PC-9 (cell line): ENCODE results near the gene ZSCAN10. TPM values are rescaled to one million over a fixed set of nuclear protein-coding genes. Genes with fewer than 3 reads are reported as not detected.
A peak's percentile ranks its signal among the peaks of the same experiment; 100 is the strongest.

Source experiments
- BruUV-seq: library from RNA; stranded (reverse); fragments of 400-500 nt; replicated peaks from 2 replicates; lab custom pipeline; 2021; lab: Mats Ljungman, UMichigan
- CTCF ChIA-PET: fragments of 300-600 bp; sonication (Branson Sonifier 250); formaldehyde crosslinking; loops from one replicate; lab custom pipeline; 2022; ENCODE audit warnings: antibody characterized with exemption; lab: Charles Lee
- POLR2A ChIA-PET: fragments of 300-600 bp; sonication (Branson Sonifier 250); formaldehyde crosslinking; loops from one replicate; lab custom pipeline; 2022; ENCODE audit warnings: antibody characterized with exemption; ENCODE audit not compliant: unreplicated experiment; lab: Charles Lee
- DNase-seq, 2 experiments: peaks; one replicate each; pipeline versions ENCODE4 v3.0.0 to v3.0.0-alpha.2; 2015 to 2022; ENCODE audit warnings: mixed read lengths in 1 of 2
- H2AFZ ChIP-seq: fragments of 200-600 bp; sonication (generic); 2 replicates; pipeline ENCODE4 v1.8.1; 2017; ENCODE audit warnings: antibody characterized with exemption
- H3F3A ChIP-seq: fragments of 200-600 bp; sonication (generic); 2 replicates; pipeline ENCODE4 v1.8.1; 2017; ENCODE audit warnings: antibody characterized with exemption, mild to moderate bottlenecking, low read depth; ENCODE audit not compliant: insufficient read depth
- H3K27ac ChIP-seq: fragments of 200-600 bp; sonication (generic); 2 replicates; pipeline ENCODE4 v1.6.1; 2016; ENCODE audit warnings: mixed run types
- H3K27me3 ChIP-seq: fragments of 200-600 bp; sonication (generic); 2 replicates; pipeline ENCODE4 v1.6.1; 2016; ENCODE audit warnings: low read depth, mixed run types; ENCODE audit not compliant: insufficient read depth
- H3K36me3 ChIP-seq: fragments of 200-600 bp; sonication (generic); 2 replicates; pipeline ENCODE4 v1.6.1; 2016; ENCODE audit warnings: low read depth, mixed run types
- H3K4me1 ChIP-seq: fragments of 200-600 bp; sonication (generic); replicated peaks from 2 replicates; pipeline ENCODE4 v1.6.1; 2016; ENCODE audit warnings: mixed run types; ENCODE audit not compliant: insufficient read depth
- H3K4me2 ChIP-seq: fragments of 200-600 bp; sonication (generic); 2 replicates; pipeline ENCODE4 v1.6.1; 2017; ENCODE audit warnings: mixed run types
- H3K4me3 ChIP-seq: fragments of 200-600 bp; sonication (generic); 2 replicates; pipeline ENCODE4 v1.6.1; 2016; ENCODE audit warnings: mixed run types
- H3K79me2 ChIP-seq: fragments of 200-600 bp; sonication (generic); 2 replicates; pipeline ENCODE4 v1.6.1; 2017; ENCODE audit warnings: low read depth, mixed run types
- H3K9me2 ChIP-seq: fragments of 200-600 bp; sonication (generic); 2 replicates; pipeline ENCODE4 v1.8.1; 2017; ENCODE audit warnings: mild to moderate bottlenecking; ENCODE audit not compliant: insufficient read depth
- H3K9me3 ChIP-seq: fragments of 200-600 bp; sonication (generic); 2 replicates; pipeline ENCODE4 v1.8.1; 2016; ENCODE audit warnings: low read depth; ENCODE audit not compliant: insufficient read depth
- H4K20me1 ChIP-seq: fragments of 200-600 bp; sonication (generic); 2 replicates; pipeline ENCODE4 v1.8.1; 2017; ENCODE audit not compliant: insufficient read depth
- EZH2 ChIP-seq: fragments of 200-600 bp; sonication (generic); IDR thresholded peaks from 2 replicates; pipeline ENCODE4 v1.8.0; 2017; ENCODE audit warnings: antibody characterized with exemption, low read depth
- intact Hi-C: fragments of 100-400 bp; cut with micrococcal nuclease; formaldehyde crosslinking; loops from one replicate; pipeline ENCODE4 v1.10.0; 2022; ENCODE audit not compliant: unreplicated experiment
- total RNA-seq: library from RNA; stranded (reverse); gene quantifications from 2 replicates; pipeline ENCODE4 v1.2.3, GENCODE V29; 2021
- TF ChIP-seq, protein P1 (sequence below): fragments of 200-600 bp; sonication (generic); conservative IDR thresholded peaks from 2 replicates; pipeline ENCODE4 v1.6.1; 2017; ENCODE audit warnings: mixed run types, antibody characterized with exemption, mild to moderate bottlenecking, moderate library complexity

The ZSCAN10 gene
- total RNA-seq, 1 experiment from 2014 or later: not detected

- CTCF ChIA-PET: interaction anchor here (0.9 kb wide), 1 partner anchor 60 kb away, joined by 4 read pairs; no protein-coding TSS in a partner anchor
- Histone ChIP-seq H3K27me3 (no peaks in the 10 kb centered on the region), H3K4me2 (no peak overlapping the region), H3K9me2 (no peaks in the 10 kb centered on the region), H3K27ac (no peak overlapping the region), H3F3A (peaks cover 29% of the 10 kb centered on the region; the same call in 1 of the 2 replicates), H3K79me2 (no peaks in the 10 kb centered on the region), H3K4me1 (peaks cover under 1% of the 10 kb centered on the region; the same call in 1 of the 2 replicates), H2AFZ (no peak overlapping the region), H3K36me3 (no peaks in the 10 kb centered on the region), H3K4me3 (no peak overlapping the region), H4K20me1 (no peaks in the 10 kb centered on the region), H3K9me3 (no peaks in the 10 kb centered on the region)
- no TSS peak for BruUV-seq
- POLR2A ChIA-PET: no interaction called here
- TF ChIP-seq EZH2: no peak
- TF ChIP-seq, protein P1, sequence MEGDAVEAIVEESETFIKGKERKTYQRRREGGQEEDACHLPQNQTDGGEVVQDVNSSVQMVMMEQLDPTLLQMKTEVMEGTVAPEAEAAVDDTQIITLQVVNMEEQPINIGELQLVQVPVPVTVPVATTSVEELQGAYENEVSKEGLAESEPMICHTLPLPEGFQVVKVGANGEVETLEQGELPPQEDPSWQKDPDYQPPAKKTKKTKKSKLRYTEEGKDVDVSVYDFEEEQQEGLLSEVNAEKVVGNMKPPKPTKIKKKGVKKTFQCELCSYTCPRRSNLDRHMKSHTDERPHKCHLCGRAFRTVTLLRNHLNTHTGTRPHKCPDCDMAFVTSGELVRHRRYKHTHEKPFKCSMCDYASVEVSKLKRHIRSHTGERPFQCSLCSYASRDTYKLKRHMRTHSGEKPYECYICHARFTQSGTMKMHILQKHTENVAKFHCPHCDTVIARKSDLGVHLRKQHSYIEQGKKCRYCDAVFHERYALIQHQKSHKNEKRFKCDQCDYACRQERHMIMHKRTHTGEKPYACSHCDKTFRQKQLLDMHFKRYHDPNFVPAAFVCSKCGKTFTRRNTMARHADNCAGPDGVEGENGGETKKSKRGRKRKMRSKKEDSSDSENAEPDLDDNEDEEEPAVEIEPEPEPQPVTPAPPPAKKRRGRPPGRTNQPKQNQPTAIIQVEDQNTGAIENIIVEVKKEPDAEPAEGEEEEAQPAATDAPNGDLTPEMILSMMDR: no peak
- no peak for DNase-seq
- intact Hi-C loops: no loop called here
Measured at GRCh38 chr16:3101841-3102470, 2.9 kb upstream of the ZSCAN10 start.

DNA sequence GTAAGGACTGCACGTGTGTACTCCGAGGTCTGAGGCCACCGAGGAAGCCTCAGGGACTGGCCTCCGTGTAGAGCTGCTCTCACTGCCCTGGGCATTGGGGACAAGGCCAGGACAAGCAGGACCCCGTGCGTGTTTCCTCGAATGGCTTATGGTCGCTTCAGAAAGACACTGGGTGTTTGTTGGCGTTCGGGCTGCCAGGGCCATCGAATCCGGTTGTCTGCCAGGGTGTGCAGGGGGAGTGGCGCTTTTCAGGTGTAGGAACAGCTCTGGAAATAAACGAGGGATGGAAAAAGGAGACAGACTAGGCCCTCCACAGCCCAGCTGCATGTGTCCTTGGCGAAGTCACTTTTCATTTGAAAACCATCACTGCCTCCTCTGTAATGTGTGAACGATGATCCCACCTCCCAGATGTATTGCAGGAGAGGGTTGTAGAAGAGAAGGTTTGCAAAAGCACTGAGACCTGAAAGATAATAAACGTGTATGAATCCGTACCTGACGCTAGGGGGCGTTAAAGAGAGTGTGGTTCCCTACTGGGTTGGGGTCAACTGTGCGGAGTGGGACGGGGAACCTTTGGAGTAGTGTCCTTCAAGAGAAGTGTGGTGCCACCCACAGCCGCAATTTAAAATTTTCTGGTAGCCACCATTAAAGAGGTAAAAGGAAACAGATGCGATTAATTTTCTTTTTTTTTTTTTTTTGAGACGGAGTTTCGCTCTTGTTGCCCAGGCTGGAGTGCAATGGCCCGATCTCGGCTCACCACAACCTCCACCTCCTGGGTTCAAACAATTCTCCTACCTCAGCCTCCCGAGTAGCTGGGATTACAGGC is 2.1 kb upstream of the ZSCAN10 start:
- Histone ChIP-seq H4K20me1 (no peaks in the 10 kb centered on the region), H3K27ac (no peak overlapping the region), H3K4me3 (no peak overlapping the region), H2AFZ (no peak overlapping the region), H3K27me3 (no peaks in the 10 kb centered on the region), H3K9me2 (no peaks in the 10 kb centered on the region), H3F3A (peaks cover 29% of the 10 kb centered on the region), H3K9me3 (no peaks in the 10 kb centered on the region), H3K36me3 (no peaks in the 10 kb centered on the region), H3K4me2 (no peak overlapping the region; the same call in 1 of the 2 replicates), H3K4me1 (peaks cover 1% of the 10 kb centered on the region), H3K79me2 (no peaks in the 10 kb centered on the region)
- no peak for TF ChIP-seq EZH2
- TF ChIP-seq, protein P1: peak; percentile 81
- CTCF ChIA-PET: interaction anchor here (0.7 kb wide), 1 partner anchor 825 kb away, joined by 3 read pairs; no protein-coding TSS in a partner anchor
- POLR2A ChIA-PET: no interaction called here
- intact Hi-C loops: no loop called here
- no peak for DNase-seq
- BruUV-seq: TSS peak; percentile 95

DNA sequence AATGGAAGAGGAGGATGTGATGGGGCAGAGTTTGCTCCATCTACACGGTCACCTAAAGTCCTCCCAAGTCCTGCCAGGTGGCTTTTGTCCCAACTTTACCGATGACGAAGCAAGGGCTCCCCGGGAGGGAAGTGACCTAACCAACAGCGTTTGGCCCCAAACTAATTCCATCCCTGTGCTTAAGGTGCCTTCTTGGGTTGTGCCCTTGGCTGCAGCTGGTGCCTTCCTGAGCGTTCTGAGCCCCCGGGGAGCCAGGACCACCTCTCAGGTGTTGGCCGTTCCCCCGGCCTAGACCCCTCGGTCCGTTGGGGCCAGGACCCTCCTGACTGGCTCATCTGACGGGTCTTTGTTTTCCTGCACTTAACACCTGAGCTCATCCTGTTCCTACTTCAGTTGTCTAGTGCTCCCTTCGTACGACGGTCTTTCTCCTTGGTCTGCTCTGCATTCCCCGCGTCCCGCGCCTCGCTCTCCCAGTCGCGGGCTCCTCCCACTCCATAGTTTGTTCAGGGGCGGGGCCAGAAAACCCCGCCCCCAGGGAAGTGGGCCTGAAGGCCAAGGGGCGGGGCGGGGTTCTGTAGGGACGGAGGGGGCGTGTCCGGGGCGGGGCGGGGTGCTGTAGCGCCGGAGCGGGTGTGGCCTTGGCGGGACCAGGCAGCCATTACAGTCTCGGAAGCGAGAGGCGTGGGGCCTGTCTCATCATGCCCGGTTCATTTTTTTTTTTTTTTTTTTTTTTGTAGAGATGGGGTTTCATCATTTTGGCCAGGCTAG is 822 bp upstream of the ZSCAN10 start:
- ChIA-PET POLR2A (no interaction called here), CTCF (interaction anchor here (0.5 to 1.2 kb wide), 6 partner anchors 30 to 154 kb away, joined by 3 to 38 read pairs (median 6); no protein-coding TSS in a partner anchor)
- Histone ChIP-seq H3K4me1 (peaks cover 5% of the 10 kb centered on the region; the same call in 1 of the 2 replicates), H3K9me3 (no peaks in the 10 kb centered on the region), H3K4me2 (peak overlapping the region; percentile 65), H3K36me3 (no peaks in the 10 kb centered on the region), H3F3A (peaks cover 25% of the 10 kb centered on the region), H4K20me1 (no peaks in the 10 kb centered on the region), H2AFZ (no peak overlapping the region), H3K79me2 (no peaks in the 10 kb centered on the region), H3K27ac (no peak overlapping the region), H3K9me2 (no peaks in the 10 kb centered on the region), H3K4me3 (peak overlapping the region; percentile 32; the same call in 1 of the 2 replicates), H3K27me3 (no peaks in the 10 kb centered on the region)
- TF ChIP-seq, protein P1: no peak
- TF ChIP-seq EZH2: no peak
- TSS peak; percentile 77 for BruUV-seq
- DNase-seq: peak; percentile 70 to 96
- intact Hi-C loops: no loop called here
